H7 (cell line): ENCODE measurements around the gene EME2. TPM values are rescaled to one million over a fixed set of nuclear protein-coding genes. Genes with fewer than 3 reads are reported as not detected.
"Not testable (repeated sequence)": the region's sequence is repeated elsewhere in the genome, so short reads cannot be mapped to it uniquely, and the experiment has no call there.

Experiments used
- DNase-seq: peaks from one replicate; pipeline ENCODE4 v3.0.0; 2012
- H3K27me3 ChIP-seq: 2 replicates; pipeline ENCODE4 v1.6.0; 2011; ENCODE audit warnings: mild to moderate bottlenecking, low read length; ENCODE audit not compliant: control insufficient read depth, insufficient read depth
- H3K36me3 ChIP-seq: replicated peaks from 2 replicates; pipeline ENCODE4 v1.5.1; 2011; ENCODE audit warnings: low read length; ENCODE audit not compliant: control insufficient read depth, insufficient read depth
- H3K4me3 ChIP-seq: 2 replicates; pipeline ENCODE4 v1.5.1; 2011; ENCODE audit warnings: low read depth, mild to moderate bottlenecking, control low read depth, low read length, moderate library complexity; ENCODE audit not compliant: insufficient read depth
- total RNA-seq: library from RNA; depleted of rRNA; stranded (reverse); fragments of >200 nt; shearing (Covaris generic); gene quantifications from 2 replicates; pipeline ENCODE4 v1.2.3, GENCODE V29; 2014; rRNA removed

EME2 gene, protein sequence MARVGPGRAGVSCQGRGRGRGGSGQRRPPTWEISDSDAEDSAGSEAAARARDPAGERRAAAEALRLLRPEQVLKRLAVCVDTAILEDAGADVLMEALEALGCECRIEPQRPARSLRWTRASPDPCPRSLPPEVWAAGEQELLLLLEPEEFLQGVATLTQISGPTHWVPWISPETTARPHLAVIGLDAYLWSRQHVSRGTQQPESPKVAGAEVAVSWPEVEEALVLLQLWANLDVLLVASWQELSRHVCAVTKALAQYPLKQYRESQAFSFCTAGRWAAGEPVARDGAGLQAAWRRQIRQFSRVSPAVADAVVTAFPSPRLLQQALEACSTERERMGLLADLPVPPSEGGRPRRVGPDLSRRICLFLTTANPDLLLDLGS
- 12.7 and 15.3 TPM in 2 replicates for total RNA-seq

- Histone ChIP-seq H3K36me3 (no peaks in the 10 kb centered on the region; the same call in none of the 2 replicates), H3K27me3 (no peaks in the 10 kb centered on the region), H3K4me3 (peak within 1 kb of the TSS; percentile 98)
- DNase-seq = peak; percentile 81
Measured at GRCh38 chr16:1772362-1772907, at the start of gene EME2. EME2 (plus strand) TSS chr16:1772810; CDS start chr16:1773228, 418 bp downstream.

DNA sequence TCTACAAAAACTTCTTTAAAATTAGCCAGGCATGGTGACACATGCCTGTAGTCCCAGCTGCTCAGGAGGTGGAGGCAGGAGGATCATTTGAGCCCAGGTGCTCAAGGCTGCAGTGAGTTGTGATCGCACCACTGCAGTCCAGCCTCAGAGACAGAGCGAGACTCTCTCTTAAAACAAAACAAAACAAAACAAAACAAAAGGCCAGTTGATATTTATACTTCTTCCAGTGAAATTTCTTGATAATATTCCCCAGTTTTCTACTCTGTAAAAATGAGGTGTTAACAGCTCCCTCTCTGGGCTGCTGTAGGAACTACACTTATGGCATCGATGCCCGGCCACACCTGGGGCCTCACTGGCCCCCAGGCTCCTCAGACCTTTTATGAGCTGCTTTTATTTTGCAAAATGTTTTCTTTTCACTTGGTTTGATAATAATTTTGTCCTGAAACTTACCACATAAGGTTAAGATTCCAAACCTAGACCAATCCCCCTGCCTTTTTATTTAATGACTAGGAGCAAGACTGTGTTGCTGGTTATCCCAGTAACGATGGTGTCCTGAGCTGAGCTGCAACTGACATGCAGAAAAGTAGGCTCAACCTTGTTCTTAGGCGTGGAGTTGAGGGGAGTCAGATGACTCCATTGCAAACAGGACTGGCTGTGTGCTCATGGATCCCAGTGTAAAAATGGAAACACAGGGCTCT, 49.0 kb upstream of the EME2 start:
- DNase-seq = peak; percentile 86
- Histone ChIP-seq H3K27me3 (no peaks in the 10 kb centered on the region), H3K4me3 (no peak overlapping the region), H3K36me3 (no peaks in the 10 kb centered on the region; the same call in none of the 2 replicates)

GRCh38 chr16:1724491-1724890, 48.1 kb upstream of the EME2 start:
- DNase-seq = peak; percentile 22
- Histone ChIP-seq H3K4me3 (no peak overlapping the region), H3K27me3 (no peaks in the 10 kb centered on the region), H3K36me3 (no peaks in the 10 kb centered on the region; the same call in none of the 2 replicates)

GRCh38 chr16:1726661-1727502, 45.7 kb upstream of the EME2 start:
- Histone ChIP-seq H3K27me3 (no peaks in the 10 kb centered on the region), H3K36me3 (no peaks in the 10 kb centered on the region; the same call in none of the 2 replicates), H3K4me3 (no peak overlapping the region)
- DNase-seq = peak; percentile 33

DNA sequence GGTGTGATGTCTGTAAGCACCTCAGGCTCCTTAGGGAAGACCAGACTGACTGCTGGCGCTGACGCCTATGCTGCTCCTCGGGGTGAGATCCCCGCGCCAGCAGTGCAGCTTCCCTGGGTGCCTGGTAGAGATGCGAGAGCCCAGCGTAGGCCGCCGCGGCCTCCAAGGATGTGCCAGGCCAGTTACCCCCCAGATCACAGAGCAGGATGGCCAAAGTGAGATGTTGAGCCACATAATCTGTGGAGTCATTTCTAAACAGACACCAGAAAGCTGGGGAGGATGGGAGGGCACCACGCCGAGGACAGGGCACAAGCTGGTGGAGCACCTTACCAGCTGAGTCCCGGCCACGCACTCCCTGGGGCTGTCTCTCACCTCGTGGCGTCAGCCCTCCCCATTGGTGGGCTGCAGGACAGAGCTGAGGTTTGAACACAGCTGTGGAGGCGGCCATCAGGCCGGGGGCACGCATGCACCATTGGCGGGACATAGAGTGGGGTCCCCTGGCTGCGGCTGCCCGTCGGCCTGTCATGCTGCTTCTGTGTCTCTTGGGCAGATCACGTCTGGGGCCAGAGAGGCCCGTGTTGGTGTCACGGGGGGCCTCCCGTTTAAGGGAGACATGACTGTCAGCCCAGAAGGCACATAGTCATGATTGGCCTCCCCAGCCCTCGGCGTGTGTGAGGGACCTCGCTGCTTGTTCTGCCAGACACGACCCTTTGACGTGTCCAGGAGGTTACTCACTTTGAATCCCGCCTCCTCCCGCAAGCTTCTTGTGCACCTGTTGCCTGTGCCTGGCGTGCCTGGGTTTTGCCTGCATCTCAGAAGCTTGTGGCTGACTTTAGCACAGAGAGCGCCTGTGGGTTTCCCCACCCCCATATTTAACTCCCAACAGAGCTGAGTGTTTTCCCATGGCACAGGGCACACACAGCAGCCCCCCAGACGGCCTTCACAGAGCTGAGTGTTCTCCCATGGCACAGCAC, 44.7 kb upstream of the EME2 start:
- no peaks in the 10 kb centered on the region; the same call in none of the 2 replicates for H3K36me3 ChIP-seq
- H3K27me3 ChIP-seq = no peaks in the 10 kb centered on the region
- peak; percentile 40 for DNase-seq

GRCh38 chr16:1729026-1729425, 43.6 kb upstream of the EME2 start:
- no peaks in the 10 kb centered on the region; the same call in none of the 2 replicates for H3K36me3 ChIP-seq
- no peak for DNase-seq
- no peak overlapping the region for H3K4me3 ChIP-seq
- H3K27me3 ChIP-seq = no peaks in the 10 kb centered on the region

More for the DNA sequence above, 44.7 kb upstream of the EME2 start:
- H3K4me3 ChIP-seq = no peak overlapping the region

GRCh38 chr16:1729445-1729844, 43.2 kb upstream of the EME2 start:
- no peak overlapping the region for H3K4me3 ChIP-seq
- no peaks in the 10 kb centered on the region; the same call in none of the 2 replicates for H3K36me3 ChIP-seq
- peak; percentile 58 for DNase-seq
- no peaks in the 10 kb centered on the region for H3K27me3 ChIP-seq

- no peak overlapping the region for H3K4me3 ChIP-seq
- no peaks in the 10 kb centered on the region; the same call in none of the 2 replicates for H3K36me3 ChIP-seq
- no peak for DNase-seq
- no peaks in the 10 kb centered on the region for H3K27me3 ChIP-seq
Measured at GRCh38 chr16:1731073-1731472, 41.5 kb upstream of the EME2 start.

DNA sequence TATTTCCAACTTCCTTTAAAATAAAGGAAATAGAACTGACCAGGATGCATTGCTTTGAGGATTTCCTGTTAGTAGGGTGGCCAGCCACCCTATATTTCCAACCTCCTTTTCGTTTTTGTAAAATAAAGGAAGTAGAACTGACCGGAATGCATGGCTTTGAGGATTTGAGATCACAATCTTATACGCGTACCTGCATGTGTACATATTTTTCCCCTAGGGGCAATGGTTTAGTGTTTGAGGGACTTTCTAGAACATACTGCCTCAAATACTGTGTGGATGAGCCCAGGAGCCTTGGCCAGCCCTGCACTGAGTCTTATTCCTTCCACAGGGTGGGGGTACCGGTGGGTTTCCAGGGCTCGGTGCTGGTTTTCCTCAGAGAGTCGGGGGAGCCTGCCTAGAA, 41.0 kb upstream of the EME2 start:
- Histone ChIP-seq H3K27me3 (no peaks in the 10 kb centered on the region), H3K36me3 (no peaks in the 10 kb centered on the region; the same call in none of the 2 replicates), H3K4me3 (no peak overlapping the region)
- no peak for DNase-seq

DNA sequence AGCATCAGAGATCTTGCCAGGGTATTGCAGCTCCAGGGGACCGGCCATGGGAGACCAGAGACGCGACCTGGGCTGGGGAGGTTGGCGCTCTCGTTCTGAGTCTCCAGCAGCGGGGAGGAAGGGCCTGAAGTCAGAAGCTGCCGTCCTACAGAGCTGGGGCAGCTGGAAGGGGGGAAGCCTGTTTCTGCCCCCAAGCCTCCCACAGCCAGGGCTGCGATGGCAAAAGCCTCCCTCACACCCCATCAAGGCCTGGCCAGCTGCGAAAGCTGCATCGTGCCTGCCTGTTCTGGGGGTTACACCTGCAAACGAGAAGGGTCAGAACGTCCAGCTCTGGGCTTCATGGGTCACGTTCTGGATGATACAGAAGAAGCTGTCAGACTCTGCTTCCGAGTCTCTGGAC, 40.5 kb upstream of the EME2 start:
- Histone ChIP-seq H3K36me3 (no peaks in the 10 kb centered on the region; the same call in 1 of the 2 replicates), H3K27me3 (no peaks in the 10 kb centered on the region), H3K4me3 (no peak overlapping the region)
- DNase-seq = peak; percentile 52

- not testable (repeated sequence) for H3K27me3 ChIP-seq, H3K4me3 ChIP-seq, H3K36me3 ChIP-seq, DNase-seq
Measured at GRCh38 chr16:1732551-1732987, 40.0 kb upstream of the EME2 start.

DNA sequence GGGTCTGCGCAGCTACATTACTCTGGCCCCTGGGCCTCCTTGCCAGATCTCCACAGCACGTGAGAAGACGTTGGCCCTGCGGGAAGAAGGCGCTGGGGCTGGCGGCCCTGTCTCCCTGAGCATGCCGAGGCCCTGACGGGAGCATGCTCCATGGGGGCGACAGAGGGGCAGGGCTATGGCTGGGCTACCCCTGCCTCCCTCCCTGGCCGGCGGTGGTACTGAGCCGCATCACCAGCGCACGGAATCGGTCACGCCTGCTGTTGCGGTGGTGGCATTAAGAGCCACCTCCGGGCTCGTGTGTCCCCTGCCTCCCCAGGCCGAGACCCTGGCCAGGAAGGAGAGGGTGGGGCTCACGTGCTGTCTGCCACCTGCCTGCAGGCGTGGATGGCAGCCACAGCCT, 38.5 kb upstream of the EME2 start:
- Histone ChIP-seq H3K27me3 (no peaks in the 10 kb centered on the region), H3K4me3 (no peak overlapping the region), H3K36me3 (no peaks in the 10 kb centered on the region)
- DNase-seq = no peak

- no peaks in the 10 kb centered on the region for H3K36me3 ChIP-seq
- H3K4me3 ChIP-seq = no peak overlapping the region
- no peaks in the 10 kb centered on the region for H3K27me3 ChIP-seq
- peak; percentile 44 for DNase-seq
Measured at GRCh38 chr16:1734816-1735215, 37.8 kb upstream of the EME2 start.
